GM21423 (cell line): Measurements from ENCODE around the gene CLPTM1.
"Not testable (repeated sequence)": the region's sequence is repeated elsewhere in the genome, so short reads cannot be mapped to it uniquely, and the experiment has no call there.

Source experiments
- ATAC-seq: cut with Tn5 transposase; IDR thresholded peaks from one replicate; pipeline ENCODE4 v1.9.1; 2021; ENCODE audit warnings: mild to moderate bottlenecking, moderate library complexity; ENCODE audit not compliant: unreplicated experiment

Gene CLPTM1

GRCh38 chr19:44954649-44955504 is at the start of gene CLPTM1:
Gene CLPTM1 (plus strand): TSS chr19:44955380. CDS start chr19:44955396, 16 bp downstream.
- ATAC-seq = peak; percentile 82

- ATAC-seq = no peak
Measured at GRCh38 chr19:44905437-44906160, 49.6 kb upstream of the CLPTM1 start, which contains the start of gene APOE. Gene APOE (plus strand): TSS chr19:44905796. CDS start chr19:44906625, 829 bp downstream.

GRCh38 chr19:44907613-44908012 is 47.6 kb upstream of the CLPTM1 start:
- no peak for ATAC-seq

- no peak for ATAC-seq
Measured at GRCh38 chr19:44908074-44908835, 46.9 kb upstream of the CLPTM1 start.

- no peak for ATAC-seq
Measured at GRCh38 chr19:44908836-44909261, 46.3 kb upstream of the CLPTM1 start.

GRCh38 chr19:44909775-44910174 is 45.4 kb upstream of the CLPTM1 start:
- no peak for ATAC-seq

GRCh38 chr19:44911896-44912295 is 43.3 kb upstream of the CLPTM1 start:
- not testable (repeated sequence) for ATAC-seq

- no peak for ATAC-seq
Measured at GRCh38 chr19:44912854-44913253, 42.3 kb upstream of the CLPTM1 start.

GRCh38 chr19:44913512-44914432 is 41.4 kb upstream of the CLPTM1 start:
- not testable (repeated sequence) for ATAC-seq

- ATAC-seq = peak; percentile 88
Measured at GRCh38 chr19:44914433-44915206, 40.6 kb upstream of the CLPTM1 start, which contains the start of gene APOC1. Gene APOC1 (plus strand): TSS chr19:44914608. CDS start chr19:44914892, 284 bp downstream.

- ATAC-seq = no peak
Measured at GRCh38 chr19:44924243-44924725, 30.9 kb upstream of the CLPTM1 start.

GRCh38 chr19:44925114-44925891 is 29.9 kb upstream of the CLPTM1 start:
- no peak for ATAC-seq

GRCh38 chr19:44926245-44927077 is 28.7 kb upstream of the CLPTM1 start:
- ATAC-seq = not testable (repeated sequence)

- no peak for ATAC-seq
Measured at GRCh38 chr19:44927746-44928145, 27.4 kb upstream of the CLPTM1 start.

- ATAC-seq = no peak
Measured at GRCh38 chr19:44930088-44930487, 25.1 kb upstream of the CLPTM1 start.

- ATAC-seq = no peak
Measured at GRCh38 chr19:44931541-44931940, 23.6 kb upstream of the CLPTM1 start.

GRCh38 chr19:44939668-44940067 is 15.5 kb upstream of the CLPTM1 start:
- ATAC-seq = no peak
